GM23248 (cell line): ENCODE results near the gene L1TD1. TPM values are rescaled to one million over a fixed set of nuclear protein-coding genes. Genes with fewer than 3 reads are reported as not detected.

Experiments
- DNase-seq: peaks from one replicate; pipeline ENCODE4 v3.0.0-alpha.2; 2015
- H2AFZ ChIP-seq: fragments of 200-600 bp; sonication (generic); 2 replicates; pipeline ENCODE4 v1.6.1; 2016; ENCODE audit warnings: antibody characterized with exemption
- H3F3A ChIP-seq: fragments of 200-600 bp; sonication (generic); 2 replicates; pipeline ENCODE4 v1.6.1; 2016; ENCODE audit warnings: mild to moderate bottlenecking, antibody characterized with exemption, mixed run types; ENCODE audit not compliant: insufficient read depth
- H3K27ac ChIP-seq: fragments of 200-600 bp; sonication (generic); 2 replicates; pipeline ENCODE4 v1.5.1; 2016; ENCODE audit warnings: mild to moderate bottlenecking
- H3K27me3 ChIP-seq: fragments of 200-600 bp; sonication (generic); replicated peaks from 2 replicates; pipeline ENCODE4 v1.6.1; 2016; ENCODE audit warnings: mild to moderate bottlenecking; ENCODE audit not compliant: insufficient read depth
- H3K36me3 ChIP-seq: fragments of 200-600 bp; sonication (generic); 2 replicates; pipeline ENCODE4 v1.6.1; 2016; ENCODE audit warnings: low read depth, mild to moderate bottlenecking
- H3K4me1 ChIP-seq: fragments of 200-600 bp; sonication (generic); 2 replicates; pipeline ENCODE4 v1.6.1; 2016; ENCODE audit warnings: mild to moderate bottlenecking; ENCODE audit not compliant: insufficient read depth
- H3K4me2 ChIP-seq: fragments of 200-600 bp; sonication (generic); one replicate; pipeline ENCODE4 v1.6.1; 2016; ENCODE audit warnings: mild to moderate bottlenecking; ENCODE audit not compliant: unreplicated experiment
- H3K4me3 ChIP-seq: fragments of 200-600 bp; sonication (generic); 2 replicates; pipeline ENCODE4 v1.5.1; 2016; ENCODE audit warnings: mild to moderate bottlenecking
- H3K79me2 ChIP-seq: fragments of 200-600 bp; sonication (generic); 2 replicates; pipeline ENCODE4 v1.6.1; 2016; ENCODE audit warnings: mild to moderate bottlenecking; ENCODE audit not compliant: insufficient read depth
- H3K9ac ChIP-seq: fragments of 200-600 bp; sonication (generic); 2 replicates; pipeline ENCODE4 v1.6.1; 2016; ENCODE audit warnings: mild to moderate bottlenecking
- H3K9me2 ChIP-seq: fragments of 200-600 bp; sonication (generic); 2 replicates; pipeline ENCODE4 v1.6.1; 2016; ENCODE audit warnings: mixed run types, mild to moderate bottlenecking, moderate library complexity; ENCODE audit not compliant: insufficient read depth
- H3K9me3 ChIP-seq: fragments of 200-600 bp; sonication (generic); one replicate; pipeline ENCODE4 v1.6.1; 2017; ENCODE audit warnings: low read depth
- H4K20me1 ChIP-seq: fragments of 200-600 bp; sonication (generic); 2 replicates; pipeline ENCODE4 v1.6.0; 2016; ENCODE audit not compliant: insufficient read depth
- EZH2 ChIP-seq: fragments of 200-600 bp; sonication (generic); IDR thresholded peaks from 2 replicates; pipeline ENCODE4 v1.6.1; 2018; ENCODE audit warnings: antibody characterized with exemption, mild to moderate bottlenecking; ENCODE audit not compliant: insufficient read depth, poor library complexity, severe bottlenecking
- EZH2phosphoT487 ChIP-seq: fragments of 200-600 bp; sonication (generic); IDR thresholded peaks from 2 replicates; pipeline ENCODE4 v1.6.1; 2018; ENCODE audit warnings: antibody characterized with exemption, moderate library complexity, mild to moderate bottlenecking, low read depth; ENCODE audit not compliant: insufficient read depth
- WGBS, 2 experiments: methylation state at CpG; one replicate each; pipeline ENCODE4 v1.1.6; 2015 to 2017; ENCODE audit warnings: low lambda C conversion rate in 2 of 2, low coverage in 1 of 2; ENCODE audit errors: missing lambda C conversion rate in 2 of 2; 5-methylcytosine and 5-hydroxymethylcytosine counted together
- in situ Hi-C: fragments of 300-500 bp; cut with MboI; formaldehyde crosslinking; loops from 2 replicates; pipeline ENCODE4 v1.15.0; 2020
- polyA plus RNA-seq: library from polyadenylated mRNA; unstranded; fragments of >200 nt; fragmentation: Nextera tagmentation; extraction: Ambion mirVana; gene quantifications from 2 replicates; pipeline ENCODE4 v1.2.1, GENCODE V29; 2016
- total RNA-seq: library from RNA; depleted of rRNA; stranded (reverse); fragments of >200 nt; shearing (Covaris generic); gene quantifications from 2 replicates; pipeline ENCODE4 v1.2.3, GENCODE V29; 2014; rRNA removed

L1TD1 gene
- total and polyA plus RNA-seq, 2 experiments from 2014 or later = 0.11 to 0.14 TPM

DNA sequence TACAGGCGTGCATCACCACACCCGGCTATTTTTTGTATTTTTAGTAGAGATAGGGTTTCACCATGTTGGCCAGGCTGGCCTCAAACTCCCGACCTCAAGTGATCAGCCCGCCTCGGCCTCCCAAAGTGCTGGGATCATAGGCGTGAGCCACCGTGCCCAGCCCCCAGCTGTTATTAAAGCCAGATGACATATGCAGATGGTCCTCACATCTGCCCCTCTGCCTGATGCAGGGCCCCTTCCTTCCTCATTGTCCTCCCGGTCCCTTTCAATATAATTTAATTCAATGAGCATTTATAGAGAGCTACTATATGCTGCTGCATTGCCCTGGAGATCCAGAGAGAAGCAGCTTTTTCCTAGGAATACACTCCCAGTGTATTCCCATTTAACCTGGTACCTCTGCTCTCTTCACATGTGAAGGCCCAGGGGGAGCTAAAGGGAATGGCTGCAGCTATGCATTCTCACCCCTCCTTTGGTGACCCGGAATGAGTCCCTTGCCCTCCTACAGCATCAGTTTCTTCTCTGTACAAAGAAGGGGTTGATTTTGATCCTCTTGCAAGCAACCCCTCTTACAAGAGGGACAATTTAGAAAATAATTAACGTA lies 55.6 kb downstream of the L1TD1 start:
- Histone ChIP-seq H3K27ac (no peak overlapping the region), H2AFZ (no peak overlapping the region), H3K36me3 (no peaks in the 10 kb centered on the region), H3K9me2 (no peaks in the 10 kb centered on the region), H3K27me3 (no peaks in the 10 kb centered on the region; the same call in 1 of the 2 replicates), H3K4me2 (no peak overlapping the region), H3K9ac (no peak overlapping the region), H3K79me2 (no peaks in the 10 kb centered on the region), H4K20me1 (no peaks in the 10 kb centered on the region), H3K4me1 (peaks cover 5% of the 10 kb centered on the region), H3F3A (peaks cover 6% of the 10 kb centered on the region; the same call in 1 of the 2 replicates), H3K4me3 (no peak overlapping the region), H3K9me3 (no peaks in the 10 kb centered on the region)
- 49 to 53% methylated on average over 10 of the region's 10 CpGs for WGBS, 2 experiments
- TF ChIP-seq EZH2phosphoT487 = no peak
- TF ChIP-seq EZH2 = no peak
- in situ Hi-C loops = no loop called here
- no peak for DNase-seq

DNA sequence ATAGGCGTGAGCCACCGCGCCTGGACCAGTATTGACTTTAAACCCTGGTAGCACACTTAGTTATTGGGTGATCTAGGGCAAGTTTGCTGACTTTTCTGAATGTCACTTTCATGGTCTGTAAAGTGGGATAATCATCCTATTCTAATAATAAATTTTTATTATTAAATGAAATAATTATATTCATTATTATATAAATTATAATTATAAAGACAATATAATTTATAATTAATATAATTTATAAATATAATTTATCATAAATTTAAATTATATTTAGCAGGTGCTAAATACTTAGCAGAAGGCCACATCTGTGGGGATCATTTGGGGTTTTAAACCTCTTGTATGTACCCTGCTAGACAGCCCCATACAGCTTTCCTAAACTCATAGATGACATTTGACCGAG lies 64.9 kb downstream of the L1TD1 start:
- no peak for DNase-seq
- Histone ChIP-seq H3K9me3 (no peaks in the 10 kb centered on the region), H3K36me3 (no peaks in the 10 kb centered on the region), H3K79me2 (no peaks in the 10 kb centered on the region), H3K27ac (no peak overlapping the region), H3F3A (no peaks in the 10 kb centered on the region), H2AFZ (no peak overlapping the region), H3K4me2 (no peak overlapping the region), H3K27me3 (no peaks in the 10 kb centered on the region), H3K9ac (no peak overlapping the region), H3K9me2 (no peaks in the 10 kb centered on the region), H3K4me3 (no peak overlapping the region), H3K4me1 (no peaks in the 10 kb centered on the region), H4K20me1 (no peaks in the 10 kb centered on the region)
- in situ Hi-C loops = no loop called here
- 85 to 94% methylated on average over 4 of the region's 4 CpGs for WGBS, 2 experiments
- TF ChIP-seq EZH2 (no peak), EZH2phosphoT487 (no peak)

DNA sequence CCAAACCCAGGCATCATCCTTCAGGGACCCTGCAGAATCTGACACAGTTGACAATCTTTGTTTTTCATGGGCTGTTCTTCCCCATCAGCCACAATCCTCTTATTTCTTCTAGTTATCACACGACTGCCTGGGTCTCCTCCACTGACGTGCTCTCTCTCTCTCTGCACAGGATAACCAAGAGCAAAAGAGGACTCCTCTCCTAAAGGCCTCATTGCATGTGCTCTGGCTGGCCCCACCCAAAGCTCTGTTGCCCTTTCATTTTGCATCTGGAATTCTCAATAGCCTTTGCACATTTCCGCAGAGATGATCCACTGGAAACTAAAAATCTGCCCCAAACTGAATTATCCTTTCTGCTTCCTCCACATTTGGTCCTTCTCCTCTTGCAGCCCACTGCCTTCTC lies 66.0 kb downstream of the L1TD1 start:
- Histone ChIP-seq H2AFZ (no peak overlapping the region), H3F3A (no peaks in the 10 kb centered on the region), H3K4me2 (no peak overlapping the region), H3K9me2 (no peaks in the 10 kb centered on the region), H3K4me3 (no peak overlapping the region), H3K4me1 (no peaks in the 10 kb centered on the region), H3K27ac (no peak overlapping the region), H3K9me3 (no peaks in the 10 kb centered on the region), H3K79me2 (no peaks in the 10 kb centered on the region), H3K9ac (no peak overlapping the region), H3K36me3 (no peaks in the 10 kb centered on the region), H3K27me3 (no peaks in the 10 kb centered on the region), H4K20me1 (no peaks in the 10 kb centered on the region)
- WGBS, 2 experiments = 54 to 59% methylated on average over 3 of the region's 3 CpGs
- in situ Hi-C loops = no loop called here
- TF ChIP-seq EZH2phosphoT487 (no peak), EZH2 (no peak)
- DNase-seq = no peak

Other genes with a start within 250 kb of the L1TD1 start
- gene KANK4, start 124.6 kb downstream of the L1TD1 start, total RNA-seq = 0.25 and 0.32 TPM in 2 replicates
- 0.29 and 0.38 TPM in 2 replicates for gene KANK4, start 124.6 kb downstream of the L1TD1 start, polyA plus RNA-seq
- 27.8 and 31.2 TPM in 2 replicates for gene USP1, start 242.2 kb downstream of the L1TD1 start, total RNA-seq
- gene USP1, start 242.2 kb downstream of the L1TD1 start, polyA plus RNA-seq = 22.7 and 22.8 TPM in 2 replicates